HEK293T (cell line): ENCODE results near the gene ANXA2.

Source experiments
- FOXM1 ChIP-seq: fragments of 450-650 bp; IDR thresholded peaks from 2 replicates; pipeline ENCODE4 v1.6.1; 2017; ENCODE audit warnings: mild to moderate bottlenecking, borderline replicate concordance
- L3MBTL2 ChIP-seq: fragments of 450-650 bp; conservative IDR thresholded peaks from 2 replicates; pipeline ENCODE4 v1.6.1; 2016; ENCODE audit warnings: mild to moderate bottlenecking
- TARDBP ChIP-seq: fragments of 450-650 bp; IDR thresholded peaks from 2 replicates; pipeline ENCODE4 v1.6.1; 2016

DNA sequence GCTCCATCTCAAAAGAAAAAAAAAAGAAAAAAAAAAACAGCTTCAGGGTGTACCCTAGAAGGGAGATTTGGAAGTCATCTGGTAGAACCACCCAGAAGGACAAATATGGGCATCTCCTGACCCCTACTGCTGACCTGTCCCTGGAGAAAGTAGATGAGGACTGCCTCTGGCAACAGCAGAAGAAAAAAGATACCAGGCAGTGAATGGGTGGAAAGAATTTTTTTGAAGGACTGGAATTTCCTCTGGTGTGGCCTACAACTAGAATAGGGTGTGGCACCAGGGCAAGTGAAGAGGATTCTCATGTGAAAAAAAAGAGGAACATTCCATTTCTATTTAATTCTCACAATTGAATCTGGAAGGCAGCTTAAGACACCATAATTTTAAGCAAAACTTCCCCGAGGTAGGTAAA, 3.1 kb downstream of the ANXA2 start:
- TF ChIP-seq FOXM1 (no peak), TARDBP (no peak), L3MBTL2 (no peak)
